Measurements from ENCODE around the gene EML6. TPM values are rescaled to one million over a fixed set of nuclear protein-coding genes. Genes with fewer than 3 reads are reported as not detected.
"Not testable (repeated sequence)": the region's sequence is repeated elsewhere in the genome, so short reads cannot be mapped to it uniquely, and the experiment has no call there.

Gene EML6
- total RNA-seq, 1 experiment from 2014 or later: 15.7 TPM

GRCh38 chr2:54695378-54695777 is 28.1 kb upstream of the EML6 start:
- H2AFZ ChIP-seq (ENCODE audit: low read length): no peak overlapping the region
- H3K9me3 ChIP-seq (ENCODE audit: low read length): no peaks in the 10 kb centered on the region
- no peaks in the 10 kb centered on the region for H3K4me1 ChIP-seq (ENCODE audit: insufficient read depth, low read length)
- ChIA-PET POLR2A (ENCODE audit: unreplicated experiment) (no interaction called here), CTCF (no interaction called here)
- DNase-seq: no peak
- H3K79me2 ChIP-seq (ENCODE audit: low read length): no peaks in the 10 kb centered on the region
- H3F3A ChIP-seq (ENCODE audit: low read length, unreplicated experiment): no peaks in the 10 kb centered on the region
- H3K9ac ChIP-seq (ENCODE audit: low read length): no peak overlapping the region
- no peaks in the 10 kb centered on the region for H3K9me2 ChIP-seq (replicated peaks; ENCODE audit: low read length)
- no peak overlapping the region for H3K4me3 ChIP-seq (ENCODE audit: low read length)
- BruUV-seq (replicated peaks): no TSS peak
- no peaks in the 10 kb centered on the region for H3K36me3 ChIP-seq (ENCODE audit: low read depth, low read length)
- no peaks in the 10 kb centered on the region for H4K20me1 ChIP-seq (ENCODE audit: low read length)
- ATAC-seq: no peak
- H3K4me2 ChIP-seq (ENCODE audit: low read length): no peak overlapping the region
- no peak overlapping the region for H3K27ac ChIP-seq (ENCODE audit: low read length)
- H3K27me3 ChIP-seq (ENCODE audit: low read length): no peaks in the 10 kb centered on the region
- intact Hi-C loops (cut with micrococcal nuclease): no loop called here
- TF ChIP-seq EZH2phosphoT487 (IDR thresholded peaks at IDR 0.05; ENCODE audit: borderline replicate concordance, low read length): no peak
- TF ChIP-seq EZH2 (IDR thresholded peaks at IDR 0.05; ENCODE audit: low read length, unreplicated experiment): no peak
- TF ChIP-seq CTCF (conservative IDR thresholded peaks at IDR 0.05; ENCODE audit: low read depth, low read length): no peak

DNA sequence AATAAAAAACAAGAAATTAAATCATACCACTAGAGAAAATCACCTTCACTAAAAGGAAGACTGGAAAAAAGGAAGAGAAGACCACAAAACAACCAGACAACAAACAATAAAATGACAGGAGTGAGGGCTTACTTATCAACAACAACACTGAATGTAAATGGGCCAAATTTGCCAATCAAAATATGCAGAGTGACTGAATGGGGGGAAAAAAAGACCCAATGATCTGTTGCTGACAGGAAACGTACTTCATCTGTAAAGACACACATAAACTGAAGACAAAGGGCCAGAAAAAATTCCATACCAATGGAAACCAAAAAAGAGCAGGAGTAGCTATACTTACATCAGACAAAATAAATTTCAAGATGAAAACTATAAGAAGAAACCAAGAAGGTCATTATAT is 25.5 kb upstream of the EML6 start:
- H3K9me2 ChIP-seq (replicated peaks; ENCODE audit: low read length): no peaks in the 10 kb centered on the region
- no TSS peak for BruUV-seq (replicated peaks)
- intact Hi-C loops (cut with micrococcal nuclease): no loop called here
- DNase-seq: no peak
- H3K9ac ChIP-seq (ENCODE audit: low read length): no peak overlapping the region
- CTCF ChIA-PET: no interaction called here
- H3K27me3 ChIP-seq (ENCODE audit: low read length): no peaks in the 10 kb centered on the region
- no peaks in the 10 kb centered on the region for H3K79me2 ChIP-seq (ENCODE audit: low read length)
- POLR2A ChIA-PET (ENCODE audit: unreplicated experiment): no interaction called here
- no peaks in the 10 kb centered on the region for H3K4me1 ChIP-seq (ENCODE audit: insufficient read depth, low read length)
- H2AFZ ChIP-seq (ENCODE audit: low read length): no peak overlapping the region
- TF ChIP-seq EZH2phosphoT487 (IDR thresholded peaks at IDR 0.05; ENCODE audit: borderline replicate concordance, low read length) (no peak), CTCF (conservative IDR thresholded peaks at IDR 0.05; ENCODE audit: low read depth, low read length) (no peak), EZH2 (IDR thresholded peaks at IDR 0.05; ENCODE audit: low read length, unreplicated experiment) (no peak)
- no peak overlapping the region for H3K4me2 ChIP-seq (ENCODE audit: low read length)
- no peaks in the 10 kb centered on the region for H3F3A ChIP-seq (ENCODE audit: low read length, unreplicated experiment)
- no peaks in the 10 kb centered on the region for H4K20me1 ChIP-seq (ENCODE audit: low read length)
- ATAC-seq: no peak
- H3K9me3 ChIP-seq (ENCODE audit: low read length): no peaks in the 10 kb centered on the region
- H3K36me3 ChIP-seq (ENCODE audit: low read depth, low read length): no peaks in the 10 kb centered on the region
- no peak overlapping the region for H3K27ac ChIP-seq (ENCODE audit: low read length)
- H3K4me3 ChIP-seq (ENCODE audit: low read length): no peak overlapping the region

DNA sequence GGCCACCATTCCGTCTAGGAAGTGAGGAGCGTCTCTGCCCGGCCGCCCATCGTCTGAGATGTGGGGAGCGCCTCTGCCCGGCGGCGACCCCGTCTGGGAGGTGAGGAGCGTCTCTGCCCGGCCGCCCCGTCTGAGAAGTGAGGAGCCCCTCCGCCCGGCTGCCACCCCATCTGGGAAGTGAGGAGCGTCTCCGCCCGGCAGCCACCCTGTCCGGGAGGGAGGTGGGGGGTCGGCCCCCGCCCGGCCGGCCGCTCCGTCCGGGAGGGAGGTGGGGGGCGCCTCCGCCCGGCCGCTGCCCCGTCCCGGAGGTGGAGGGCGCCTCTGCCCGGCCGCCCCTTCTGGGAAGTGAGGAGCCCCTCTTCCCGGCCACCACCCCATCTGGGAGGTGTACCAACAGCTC is 24.5 kb upstream of the EML6 start:
- CTCF ChIA-PET; H3K27ac ChIP-seq (ENCODE audit: low read length); DNase-seq: not testable (repeated sequence)

More for the DNA sequence above, 24.5 kb upstream of the EML6 start:
- ATAC-seq; H3K27me3 ChIP-seq (ENCODE audit: low read length); H4K20me1 ChIP-seq (ENCODE audit: low read length); H3K4me1 ChIP-seq (ENCODE audit: insufficient read depth, low read length); H3K9ac ChIP-seq (ENCODE audit: low read length); H2AFZ ChIP-seq (ENCODE audit: low read length); intact Hi-C loops (cut with micrococcal nuclease); H3F3A ChIP-seq (ENCODE audit: low read length, unreplicated experiment); H3K4me3 ChIP-seq (ENCODE audit: low read length); H3K9me3 ChIP-seq (ENCODE audit: low read length); H3K9me2 ChIP-seq (replicated peaks; ENCODE audit: low read length); POLR2A ChIA-PET (ENCODE audit: unreplicated experiment); H3K36me3 ChIP-seq (ENCODE audit: low read depth, low read length); H3K4me2 ChIP-seq (ENCODE audit: low read length); H3K79me2 ChIP-seq (ENCODE audit: low read length); BruUV-seq (replicated peaks): not testable (repeated sequence)
